CD4-positive, alpha-beta T cell (primary cell): ENCODE measurements around the gene PARD3B. TPM values are rescaled to one million over a fixed set of nuclear protein-coding genes. Genes with fewer than 3 reads are reported as not detected.

Experiments
- ATAC-seq: fragments of 200-7000 bp; cut with Tn5 transposase; one replicate; pipeline ENCODE4 v1.10.0; 2022; ENCODE audit warnings: mild to moderate bottlenecking; ENCODE audit not compliant: poor library complexity
- CTCF ChIA-PET: fragments of 350-600 bp; sonication (Branson Sonifier 250); formaldehyde crosslinking; loops from one replicate; lab custom pipeline; 2021; ENCODE audit warnings: antibody characterized with exemption, inconsistent platforms; lab: Charles Lee
- POLR2A ChIA-PET: fragments of 350-600 bp; sonication (Branson Sonifier 250); formaldehyde crosslinking; loops from one replicate; lab custom pipeline; 2021; ENCODE audit warnings: antibody characterized with exemption, inconsistent platforms; lab: Charles Lee
- DNase-seq, 14 experiments: peaks; one replicate each; pipeline ENCODE4 v3.0.0-alpha.2; 2013 to 2020; ENCODE audit warnings: mixed read lengths in 2 of 14
- H3K27ac ChIP-seq, 2 donors: one replicate each; pipeline versions ENCODE4 v1.5.1 to v1.7.0; 2013; ENCODE audit warnings: low read length in 2 of 2, low read depth in 1 of 2, mild to moderate bottlenecking in 1 of 2
- H3K27me3 ChIP-seq, 2 experiments: 1 replicate in 1 of 2; 2 replicates in 1 of 2; pipeline versions ENCODE4 v1.6.1 to v1.7.0; 2013; ENCODE audit warnings: low read length in 2 of 2, control low read depth in 1 of 2, mild to moderate bottlenecking in 1 of 2, moderate library complexity in 1 of 2; ENCODE audit not compliant: insufficient read depth in 2 of 2, control insufficient read depth in 1 of 2
- H3K36me3 ChIP-seq: one replicate; pipeline ENCODE4 v1.6.1; 2013; ENCODE audit warnings: low read length, control low read depth; ENCODE audit not compliant: insufficient read depth
- H3K4me1 ChIP-seq: one replicate; pipeline ENCODE4 v1.6.1; 2013; ENCODE audit warnings: low read length, control low read depth; ENCODE audit not compliant: insufficient read depth
- H3K4me3 ChIP-seq: one replicate; pipeline ENCODE4 v1.5.1; 2013; ENCODE audit warnings: mild to moderate bottlenecking, low read length, moderate library complexity
- H3K9me3 ChIP-seq, 2 experiments: 1 replicate in 1 of 2; 2 replicates in 1 of 2; pipeline versions ENCODE4 v1.6.1 to v1.7.0; 2013; ENCODE audit warnings: low read length in 2 of 2, mild to moderate bottlenecking in 2 of 2, control low read depth in 1 of 2, moderate library complexity in 1 of 2; ENCODE audit not compliant: control insufficient read depth in 1 of 2, insufficient read depth in 1 of 2
- H3K27ac Mint-ChIP-seq: one replicate; pipeline ENCODE4 v1.8.0; 2020; ENCODE audit warnings: mixed read lengths
- H3K27me3 Mint-ChIP-seq: one replicate; pipeline ENCODE4 v1.8.0; 2021; ENCODE audit warnings: mixed read lengths
- H3K36me3 Mint-ChIP-seq: one replicate; pipeline ENCODE4 v1.8.0; 2021; ENCODE audit warnings: low read depth, mixed read lengths
- H3K4me1 Mint-ChIP-seq: one replicate; pipeline ENCODE4 v1.8.0; 2021; ENCODE audit warnings: low read depth, mixed read lengths
- H3K4me3 Mint-ChIP-seq: one replicate; pipeline ENCODE4 v1.8.0; 2020; ENCODE audit warnings: mild to moderate bottlenecking, mixed read lengths
- H3K9me3 Mint-ChIP-seq: one replicate; pipeline ENCODE4 v1.8.0; 2020; ENCODE audit warnings: mixed read lengths
- intact Hi-C, 2 experiments: fragments of 100-400 bp; cut with DNase I in 1 of 2; cut with micrococcal nuclease in 1 of 2; formaldehyde crosslinking; loops; one replicate each; pipeline versions ENCODE4 v1.15.1 to v1.9.0; 2023 to 2025; cut with DNase I, micrococcal nuclease
- total RNA-seq, 174 experiments: library from RNA in 2 of 174; stranded (reverse) in 2 of 174; gene quantifications; one replicate each; pipeline ENCODE4 v1.2.3 and lab custom pipeline; 2021 to 2026
- TF ChIP-seq, protein P1 (sequence below): fragments of 200-600 bp; IDR thresholded peaks from one replicate; pipeline ENCODE4 v1.8.0; 2022; ENCODE audit warnings: antibody characterized with exemption, mild to moderate bottlenecking

PARD3B gene
- total RNA-seq, 2 experiments from 2014 or later, result 0.87 to 1.9 TPM

DNA sequence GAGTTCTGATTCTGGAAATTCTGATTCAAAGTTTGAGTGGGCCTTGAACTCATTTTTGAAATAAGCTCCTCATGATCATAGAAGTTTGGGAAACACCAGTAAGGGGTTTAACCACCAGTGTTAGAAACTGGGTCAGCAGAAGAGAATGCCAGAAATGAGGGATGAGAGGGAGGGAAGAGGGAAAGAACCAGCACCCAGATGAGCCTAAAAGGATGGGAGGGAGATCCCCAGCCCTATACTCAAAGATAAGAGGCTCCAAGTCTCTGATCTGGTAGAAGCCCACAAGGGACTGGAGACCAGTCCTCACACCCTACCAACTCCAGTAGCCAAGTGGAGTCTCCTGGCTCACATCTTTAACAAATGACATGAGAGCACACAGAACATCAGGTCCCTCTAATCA is 832.0 kb downstream of the PARD3B start:
- no peaks in the 10 kb centered on the region for H3K9me3 ChIP-seq
- no peak for DNase-seq
- no peaks in the 10 kb centered on the region for H3K4me1 Mint-ChIP-seq
- H3K27ac ChIP-seq, result no peak overlapping the region
- CTCF ChIA-PET, result no interaction called here
- no peaks in the 10 kb centered on the region for H3K27me3 ChIP-seq
- ATAC-seq, result no peak
- H3K9me3 Mint-ChIP-seq, result no peaks in the 10 kb centered on the region
- H3K27ac Mint-ChIP-seq, result no peak overlapping the region
- no peaks in the 10 kb centered on the region for H3K36me3 ChIP-seq
- TF ChIP-seq, protein P1, sequence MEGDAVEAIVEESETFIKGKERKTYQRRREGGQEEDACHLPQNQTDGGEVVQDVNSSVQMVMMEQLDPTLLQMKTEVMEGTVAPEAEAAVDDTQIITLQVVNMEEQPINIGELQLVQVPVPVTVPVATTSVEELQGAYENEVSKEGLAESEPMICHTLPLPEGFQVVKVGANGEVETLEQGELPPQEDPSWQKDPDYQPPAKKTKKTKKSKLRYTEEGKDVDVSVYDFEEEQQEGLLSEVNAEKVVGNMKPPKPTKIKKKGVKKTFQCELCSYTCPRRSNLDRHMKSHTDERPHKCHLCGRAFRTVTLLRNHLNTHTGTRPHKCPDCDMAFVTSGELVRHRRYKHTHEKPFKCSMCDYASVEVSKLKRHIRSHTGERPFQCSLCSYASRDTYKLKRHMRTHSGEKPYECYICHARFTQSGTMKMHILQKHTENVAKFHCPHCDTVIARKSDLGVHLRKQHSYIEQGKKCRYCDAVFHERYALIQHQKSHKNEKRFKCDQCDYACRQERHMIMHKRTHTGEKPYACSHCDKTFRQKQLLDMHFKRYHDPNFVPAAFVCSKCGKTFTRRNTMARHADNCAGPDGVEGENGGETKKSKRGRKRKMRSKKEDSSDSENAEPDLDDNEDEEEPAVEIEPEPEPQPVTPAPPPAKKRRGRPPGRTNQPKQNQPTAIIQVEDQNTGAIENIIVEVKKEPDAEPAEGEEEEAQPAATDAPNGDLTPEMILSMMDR, result no peak
- H3K4me3 ChIP-seq, result no peak overlapping the region
- no peaks in the 10 kb centered on the region for H3K36me3 Mint-ChIP-seq
- H3K4me1 ChIP-seq, result no peaks in the 10 kb centered on the region
- intact Hi-C loops, result no loop called here
- no peaks in the 10 kb centered on the region for H3K27me3 Mint-ChIP-seq
- POLR2A ChIA-PET, result no interaction called here
- no peak overlapping the region for H3K4me3 Mint-ChIP-seq

DNA sequence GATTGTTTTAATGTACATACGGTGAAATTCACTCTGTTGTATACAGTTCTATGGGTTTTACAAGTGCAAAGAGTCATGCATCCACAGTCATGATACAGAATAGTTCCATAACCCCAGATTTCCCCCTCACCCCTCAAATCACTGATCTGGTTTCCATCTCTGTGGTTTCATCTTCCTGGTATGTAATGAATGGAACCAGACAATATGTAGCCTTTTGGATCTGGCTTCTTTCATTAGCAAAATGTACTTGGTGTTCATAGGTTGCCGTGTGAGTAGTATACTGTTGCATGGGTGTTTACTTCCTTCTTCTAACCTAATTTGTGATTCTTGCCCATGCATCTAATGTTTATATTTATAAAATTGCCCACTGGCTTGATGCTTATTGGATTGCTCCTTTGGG is 838.3 kb downstream of the PARD3B start:
- no peaks in the 10 kb centered on the region for H3K27me3 ChIP-seq
- ChIA-PET POLR2A (no interaction called here), CTCF (no interaction called here)
- H3K9me3 ChIP-seq, result no peaks in the 10 kb centered on the region
- Mint-ChIP-seq H3K4me1 (no peaks in the 10 kb centered on the region), H3K9me3 (no peaks in the 10 kb centered on the region), H3K27me3 (no peaks in the 10 kb centered on the region), H3K36me3 (no peaks in the 10 kb centered on the region), H3K27ac (no peak overlapping the region), H3K4me3 (no peak overlapping the region)
- no peaks in the 10 kb centered on the region for H3K4me1 ChIP-seq
- no peak overlapping the region for H3K27ac ChIP-seq
- no peaks in the 10 kb centered on the region for H3K36me3 ChIP-seq
- TF ChIP-seq, protein P1, result no peak
- ATAC-seq (no peak), DNase-seq (no peak)
- intact Hi-C loops, result no loop called here
- H3K4me3 ChIP-seq, result no peak overlapping the region

DNA sequence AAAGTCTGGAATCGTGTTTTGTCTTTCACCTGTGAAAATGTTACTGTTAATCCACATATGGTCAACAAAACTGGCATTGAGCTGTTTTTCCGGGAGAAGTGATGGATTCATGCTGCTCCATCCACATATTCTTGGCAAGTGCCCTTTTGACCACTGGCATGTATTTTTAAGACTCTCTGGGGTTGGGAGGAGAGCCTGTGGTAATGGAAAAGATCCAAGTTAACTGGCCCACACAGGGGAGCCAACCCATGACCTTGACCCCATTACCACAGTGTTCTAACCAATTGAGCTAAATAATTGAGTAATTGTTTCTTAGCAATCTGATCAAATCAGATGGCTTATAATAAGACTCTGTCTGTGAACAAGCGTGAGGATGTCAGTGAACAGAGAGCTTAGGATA is 840.8 kb downstream of the PARD3B start:
- Histone ChIP-seq H3K4me3 (no peak overlapping the region), H3K27ac (no peak overlapping the region), H3K36me3 (no peaks in the 10 kb centered on the region), H3K9me3 (no peaks in the 10 kb centered on the region), H3K27me3 (no peaks in the 10 kb centered on the region), H3K4me1 (no peaks in the 10 kb centered on the region)
- Mint-ChIP-seq H3K36me3 (no peaks in the 10 kb centered on the region), H3K4me1 (no peaks in the 10 kb centered on the region), H3K9me3 (no peaks in the 10 kb centered on the region), H3K27ac (no peak overlapping the region), H3K27me3 (no peaks in the 10 kb centered on the region), H3K4me3 (no peak overlapping the region)
- ATAC-seq (no peak), DNase-seq (no peak)
- POLR2A ChIA-PET, result no interaction called here
- CTCF ChIA-PET, result interaction anchor here (1.1 to 1.2 kb wide), 2 partner anchors 8 to 29 kb away, joined by 3 read pairs; no protein-coding TSS in a partner anchor
- TF ChIP-seq, protein P1, result no peak
- intact Hi-C loops, result no loop called here
